GM12892 (cell line): ENCODE data around the gene LRMDA.

Experiments
- POLR2A ChIP-seq: IDR thresholded peaks from 2 replicates; pipeline ENCODE4 v1.6.1; 2011; ENCODE audit warnings: low read depth, low read length, control low read depth
- POLR2AphosphoS5 ChIP-seq: IDR thresholded peaks from 2 replicates; pipeline ENCODE4 v1.6.1; 2011; ENCODE audit warnings: low read depth, low read length, control low read depth

GRCh38 chr10:76236356-76236755 is 804.9 kb downstream of the LRMDA start:
- TF ChIP-seq POLR2AphosphoS5 = no peak
- TF ChIP-seq POLR2A = no peak
